GM12878 (cell line): ENCODE data around the gene KDM8.

Experiments used
- JUNB ChIP-seq: IDR thresholded peaks from 2 replicates; pipeline ENCODE4 v1.6.1; 2016; ENCODE audit warnings: antibody characterized with exemption, mild to moderate bottlenecking
- NBN ChIP-seq: fragments of 450-650 bp; IDR thresholded peaks from 2 replicates; pipeline ENCODE4 v1.6.1; 2016
- NRF1 ChIP-seq: conservative IDR thresholded peaks from 2 replicates; pipeline ENCODE4 v1.6.1; 2011; ENCODE audit warnings: mild to moderate bottlenecking, low read depth, low read length, improper control_type of control experiment
- PAX5 ChIP-seq: IDR thresholded peaks from 2 replicates; pipeline ENCODE4 v1.6.1; 2011; ENCODE audit warnings: low read depth, low read length, borderline replicate concordance
- ZNF24 ChIP-seq: fragments of 450-650 bp; IDR thresholded peaks from 2 replicates; pipeline ENCODE4 v1.6.1; 2017; ENCODE audit warnings: antibody characterized with exemption, mild to moderate bottlenecking
- ZSCAN29 ChIP-seq: fragments of 450-650 bp; IDR thresholded peaks from 2 replicates; pipeline ENCODE4 v1.6.1; 2017; ENCODE audit warnings: mild to moderate bottlenecking, moderate library complexity
- TF ChIP-seq, protein P1 (sequence below): IDR thresholded peaks from 2 replicates; pipeline ENCODE4 v1.6.1; 2012; ENCODE audit warnings: low read depth, low read length, improper control_type of control experiment
- TF ChIP-seq, protein P2 (sequence below): fragments of 450-650 bp; formaldehyde crosslinking; IDR thresholded peaks from 2 replicates; pipeline ENCODE4 v1.4.0; 2022; ENCODE audit warnings: mild to moderate bottlenecking, moderate library complexity
- TF ChIP-seq, protein P3 (sequence below): IDR thresholded peaks from 2 replicates; pipeline ENCODE4 v1.6.1; 2011; ENCODE audit warnings: low read depth, low read length, improper control_type of control experiment, borderline replicate concordance
- TF ChIP-seq, protein P4 (sequence below), 3 experiments: IDR thresholded peaks in 2 of 3; conservative IDR thresholded peaks in 1 of 3; 2 replicates each; pipeline ENCODE4 v1.5.1; 2011; ENCODE audit warnings: low read depth in 3 of 3, low read length in 3 of 3, mild to moderate bottlenecking in 3 of 3, control low read depth in 2 of 3, moderate library complexity in 2 of 3, inconsistent platforms in 1 of 3, mixed read lengths in 1 of 3; ENCODE audit not compliant: control insufficient read depth in 2 of 3, insufficient read depth in 1 of 3; ENCODE audit errors: extremely low read depth in 1 of 3
- TF ChIP-seq, protein P5 (sequence below): IDR thresholded peaks from 2 replicates; pipeline ENCODE4 v1.6.1; 2012; ENCODE audit warnings: low read depth, low read length, improper control_type of control experiment

DNA sequence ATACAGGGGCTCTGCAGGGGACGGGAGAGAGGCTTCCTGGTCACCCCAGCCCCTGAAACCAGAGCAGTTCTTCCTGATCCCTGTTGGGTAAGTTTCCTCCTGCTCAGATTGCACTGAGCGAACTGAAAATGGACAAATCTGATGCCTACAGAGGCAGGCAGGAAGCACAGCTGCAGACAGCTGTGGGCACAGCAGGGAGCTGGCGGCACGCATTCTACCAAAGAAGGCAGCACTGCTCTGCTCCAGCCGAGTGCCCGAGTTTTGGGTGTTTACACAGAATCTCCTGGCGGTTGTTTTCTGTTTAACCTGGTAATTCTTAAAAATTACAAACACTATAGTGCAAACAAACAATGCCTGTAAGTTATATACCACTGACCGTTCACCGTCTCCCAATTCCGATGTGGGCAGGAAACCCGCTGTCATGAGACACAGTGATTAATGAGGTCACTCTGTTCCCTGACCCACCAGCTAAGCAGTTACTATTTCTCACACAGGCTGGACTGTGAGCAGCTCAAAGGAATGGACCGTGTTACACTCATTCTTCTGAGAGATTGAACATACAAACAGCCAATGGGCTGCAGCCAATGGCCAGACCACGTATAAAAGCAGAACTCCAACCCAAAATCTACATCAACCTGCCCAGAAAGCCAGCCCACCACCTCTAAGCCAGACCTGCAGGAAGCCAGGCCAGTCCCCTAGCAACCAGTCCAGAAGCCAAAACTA is 39.7 kb downstream of the KDM8 start:
- TF ChIP-seq ZNF24 (peak; percentile 16; the same call in 1 of the 2 replicates), JUNB (no peak), PAX5 (no peak), NRF1 (no peak), ZSCAN29 (no peak), NBN (no peak)
- TF ChIP-seq, protein P1, sequence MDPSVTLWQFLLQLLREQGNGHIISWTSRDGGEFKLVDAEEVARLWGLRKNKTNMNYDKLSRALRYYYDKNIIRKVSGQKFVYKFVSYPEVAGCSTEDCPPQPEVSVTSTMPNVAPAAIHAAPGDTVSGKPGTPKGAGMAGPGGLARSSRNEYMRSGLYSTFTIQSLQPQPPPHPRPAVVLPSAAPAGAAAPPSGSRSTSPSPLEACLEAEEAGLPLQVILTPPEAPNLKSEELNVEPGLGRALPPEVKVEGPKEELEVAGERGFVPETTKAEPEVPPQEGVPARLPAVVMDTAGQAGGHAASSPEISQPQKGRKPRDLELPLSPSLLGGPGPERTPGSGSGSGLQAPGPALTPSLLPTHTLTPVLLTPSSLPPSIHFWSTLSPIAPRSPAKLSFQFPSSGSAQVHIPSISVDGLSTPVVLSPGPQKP: no peak
- TF ChIP-seq, protein P2, sequence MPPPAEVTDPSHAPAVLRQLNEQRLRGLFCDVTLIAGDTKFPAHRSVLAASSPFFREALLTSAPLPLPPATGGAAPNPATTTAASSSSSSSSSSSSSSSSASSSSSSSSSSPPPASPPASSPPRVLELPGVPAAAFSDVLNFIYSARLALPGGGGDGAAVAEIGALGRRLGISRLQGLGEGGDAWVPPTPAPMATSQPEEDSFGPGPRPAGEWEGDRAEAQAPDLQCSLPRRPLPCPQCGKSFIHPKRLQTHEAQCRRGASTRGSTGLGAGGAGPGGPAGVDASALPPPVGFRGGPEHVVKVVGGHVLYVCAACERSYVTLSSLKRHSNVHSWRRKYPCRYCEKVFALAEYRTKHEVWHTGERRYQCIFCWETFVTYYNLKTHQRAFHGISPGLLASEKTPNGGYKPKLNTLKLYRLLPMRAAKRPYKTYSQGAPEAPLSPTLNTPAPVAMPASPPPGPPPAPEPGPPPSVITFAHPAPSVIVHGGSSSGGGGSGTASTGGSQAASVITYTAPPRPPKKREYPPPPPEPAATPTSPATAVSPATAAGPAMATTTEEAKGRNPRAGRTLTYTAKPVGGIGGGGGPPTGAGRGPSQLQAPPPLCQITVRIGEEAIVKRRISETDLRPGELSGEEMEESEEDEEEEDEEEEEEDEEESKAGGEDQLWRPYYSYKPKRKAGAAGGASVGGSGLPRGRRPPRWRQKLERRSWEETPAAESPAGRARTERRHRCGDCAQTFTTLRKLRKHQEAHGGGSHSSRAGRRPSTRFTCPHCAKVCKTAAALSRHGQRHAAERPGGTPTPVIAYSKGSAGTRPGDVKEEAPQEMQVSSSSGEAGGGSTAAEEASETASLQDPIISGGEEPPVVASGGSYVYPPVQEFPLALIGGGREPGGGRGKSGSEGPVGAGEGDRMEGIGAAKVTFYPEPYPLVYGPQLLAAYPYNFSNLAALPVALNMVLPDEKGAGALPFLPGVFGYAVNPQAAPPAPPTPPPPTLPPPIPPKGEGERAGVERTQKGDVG (CRISPR knock-in tag): no peak
- TF ChIP-seq, protein P3, sequence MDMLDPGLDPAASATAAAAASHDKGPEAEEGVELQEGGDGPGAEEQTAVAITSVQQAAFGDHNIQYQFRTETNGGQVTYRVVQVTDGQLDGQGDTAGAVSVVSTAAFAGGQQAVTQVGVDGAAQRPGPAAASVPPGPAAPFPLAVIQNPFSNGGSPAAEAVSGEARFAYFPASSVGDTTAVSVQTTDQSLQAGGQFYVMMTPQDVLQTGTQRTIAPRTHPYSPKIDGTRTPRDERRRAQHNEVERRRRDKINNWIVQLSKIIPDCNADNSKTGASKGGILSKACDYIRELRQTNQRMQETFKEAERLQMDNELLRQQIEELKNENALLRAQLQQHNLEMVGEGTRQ: no peak
- TF ChIP-seq, protein P4, sequence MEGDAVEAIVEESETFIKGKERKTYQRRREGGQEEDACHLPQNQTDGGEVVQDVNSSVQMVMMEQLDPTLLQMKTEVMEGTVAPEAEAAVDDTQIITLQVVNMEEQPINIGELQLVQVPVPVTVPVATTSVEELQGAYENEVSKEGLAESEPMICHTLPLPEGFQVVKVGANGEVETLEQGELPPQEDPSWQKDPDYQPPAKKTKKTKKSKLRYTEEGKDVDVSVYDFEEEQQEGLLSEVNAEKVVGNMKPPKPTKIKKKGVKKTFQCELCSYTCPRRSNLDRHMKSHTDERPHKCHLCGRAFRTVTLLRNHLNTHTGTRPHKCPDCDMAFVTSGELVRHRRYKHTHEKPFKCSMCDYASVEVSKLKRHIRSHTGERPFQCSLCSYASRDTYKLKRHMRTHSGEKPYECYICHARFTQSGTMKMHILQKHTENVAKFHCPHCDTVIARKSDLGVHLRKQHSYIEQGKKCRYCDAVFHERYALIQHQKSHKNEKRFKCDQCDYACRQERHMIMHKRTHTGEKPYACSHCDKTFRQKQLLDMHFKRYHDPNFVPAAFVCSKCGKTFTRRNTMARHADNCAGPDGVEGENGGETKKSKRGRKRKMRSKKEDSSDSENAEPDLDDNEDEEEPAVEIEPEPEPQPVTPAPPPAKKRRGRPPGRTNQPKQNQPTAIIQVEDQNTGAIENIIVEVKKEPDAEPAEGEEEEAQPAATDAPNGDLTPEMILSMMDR (IDR thresholded peaks at IDR 0.05 in 2 of 3, conservative IDR thresholded peaks at IDR 0.05 in 1 of 3; ENCODE audit: control insufficient read depth in 2 of 3, extremely low read depth in 1 of 3, insufficient read depth in 1 of 3, low read depth in 3 of 3, low read length in 3 of 3): no peak
- TF ChIP-seq, protein P5, sequence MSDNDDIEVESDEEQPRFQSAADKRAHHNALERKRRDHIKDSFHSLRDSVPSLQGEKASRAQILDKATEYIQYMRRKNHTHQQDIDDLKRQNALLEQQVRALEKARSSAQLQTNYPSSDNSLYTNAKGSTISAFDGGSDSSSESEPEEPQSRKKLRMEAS: no peak
